Measurements from ENCODE around the gene USP7. TPM values are rescaled to one million over a fixed set of nuclear protein-coding genes. Genes with fewer than 3 reads are reported as not detected.
A peak's percentile ranks its signal among the peaks of the same experiment; 100 is the strongest.

USP7 gene
- total and polyA plus RNA-seq, 10 of the 15 experiments (the other 5 are each of a cell fraction or from before 2014, with no cell fraction given) = 16.2 to 133 (median 60.5) TPM

DNA sequence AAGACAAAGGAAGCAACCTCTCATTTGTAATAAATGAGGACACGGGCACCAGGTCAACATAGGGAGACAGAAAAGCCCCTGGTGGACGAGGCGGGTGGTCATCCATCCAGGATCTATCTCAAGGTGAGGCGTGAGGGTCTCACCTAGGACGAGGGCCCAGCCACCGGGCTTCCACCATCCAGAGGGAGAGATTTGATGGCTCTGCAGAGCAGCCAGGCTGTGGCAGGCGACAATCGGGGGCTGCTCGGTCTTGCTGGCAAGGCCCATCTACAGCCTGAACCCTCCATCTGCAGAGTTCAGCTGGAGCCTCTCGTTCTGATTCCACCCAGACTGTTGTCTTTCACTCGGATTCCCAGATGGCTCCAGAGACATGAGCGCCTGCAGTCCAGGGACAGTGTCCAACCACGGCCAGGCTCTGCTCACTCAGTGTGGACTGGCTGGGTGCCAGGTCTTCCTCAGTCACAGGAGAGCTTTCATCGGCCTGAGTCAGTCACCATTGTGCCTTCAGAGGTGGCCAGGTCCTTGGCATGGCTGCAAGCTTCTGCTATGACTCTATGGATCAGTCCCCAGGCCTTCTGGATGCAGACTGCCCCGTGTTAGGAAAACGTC is 75.7 kb downstream of the USP7 start:
- SMC1A ChIA-PET (ENCODE audit: uncharacterized antibody, unreplicated experiment) = no interaction called here
- no peak overlapping the region for H3K4me3 ChIP-seq
- no peaks in the 10 kb centered on the region for H3K27me3 ChIP-seq (replicated peaks in 1 of 2; ENCODE audit: control insufficient read depth in 2 of 2, insufficient read depth in 2 of 2, low read length in 1 of 2)
- in situ Hi-C loops (cut with MboI) (no loop called here), intact Hi-C loops (cut with micrococcal nuclease; ENCODE audit: unreplicated experiment) (no loop called here)
- DNase-seq (ENCODE audit: low read depth, low spot score) (no peak), ATAC-seq (no peak), FAIRE-seq (no peak)
- no peak overlapping the region for H3K4me2 ChIP-seq (ENCODE audit: control insufficient read depth, insufficient read depth)
- RAD21 ChIA-PET (ENCODE audit: unreplicated experiment) = no interaction called here
- no peak overlapping the region for H3K9ac ChIP-seq (ENCODE audit: control insufficient read depth, insufficient read depth, low read length)
- no peaks in the 10 kb centered on the region for H4K20me1 ChIP-seq (ENCODE audit: control insufficient read depth, insufficient read depth)
- H3K36me3 ChIP-seq (ENCODE audit: control insufficient read depth in 2 of 2, insufficient read depth in 2 of 2, low read length in 1 of 2) = peaks cover 11 to 25% of the 10 kb centered on the region in 2 experiments
- BruUV-seq (replicated peaks) = no TSS peak
- POLR2A ChIA-PET = no interaction called here
- TF ChIP-seq, protein P1, sequence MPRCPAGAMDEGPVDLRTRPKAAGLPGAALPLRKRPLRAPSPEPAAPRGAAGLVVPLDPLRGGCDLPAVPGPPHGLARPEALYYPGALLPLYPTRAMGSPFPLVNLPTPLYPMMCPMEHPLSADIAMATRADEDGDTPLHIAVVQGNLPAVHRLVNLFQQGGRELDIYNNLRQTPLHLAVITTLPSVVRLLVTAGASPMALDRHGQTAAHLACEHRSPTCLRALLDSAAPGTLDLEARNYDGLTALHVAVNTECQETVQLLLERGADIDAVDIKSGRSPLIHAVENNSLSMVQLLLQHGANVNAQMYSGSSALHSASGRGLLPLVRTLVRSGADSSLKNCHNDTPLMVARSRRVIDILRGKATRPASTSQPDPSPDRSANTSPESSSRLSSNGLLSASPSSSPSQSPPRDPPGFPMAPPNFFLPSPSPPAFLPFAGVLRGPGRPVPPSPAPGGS (IDR thresholded peaks at IDR 0.05; ENCODE audit: borderline replicate concordance, insufficient read depth, low read depth, low read length, poor library complexity, severe bottlenecking) = peak; percentile 9
- no peak for TF ChIP-seq STAT1 (conservative IDR thresholded peaks at IDR 0.05)
- peak; percentile 32; the same call in 1 of the 2 replicates for TF ChIP-seq POLR2A (IDR thresholded peaks at IDR 0.05; ENCODE audit: low read depth, low read length)
- peaks cover 3% of the 10 kb centered on the region; the same call in 2 of the 3 replicates for H3K9me3 ChIP-seq (replicated peaks; ENCODE audit: control insufficient read depth, insufficient read depth, low read length)
- no peak overlapping the region for H3K27ac ChIP-seq (ENCODE audit: control insufficient read depth, insufficient read depth)
- CTCF ChIA-PET = interaction anchor here (1.0 kb wide), 1 partner anchor 15 kb away, joined by 3 read pairs; no protein-coding TSS in a partner anchor
- WGBS (ENCODE audit: insufficient coverage, insufficient replicate concordance, low lambda C conversion rate, missing lambda C conversion rate) = 94% methylated on average over 16 of the region's 16 CpGs
- H2AFZ ChIP-seq (ENCODE audit: control insufficient read depth, low read depth, low read length) = no peak overlapping the region
- peaks cover 10% of the 10 kb centered on the region for H3K79me2 ChIP-seq (ENCODE audit: control insufficient read depth, insufficient read depth, low read length)
- peaks cover 30% of the 10 kb centered on the region for H3K4me1 ChIP-seq (ENCODE audit: control insufficient read depth, insufficient read depth, low read length)

DNA sequence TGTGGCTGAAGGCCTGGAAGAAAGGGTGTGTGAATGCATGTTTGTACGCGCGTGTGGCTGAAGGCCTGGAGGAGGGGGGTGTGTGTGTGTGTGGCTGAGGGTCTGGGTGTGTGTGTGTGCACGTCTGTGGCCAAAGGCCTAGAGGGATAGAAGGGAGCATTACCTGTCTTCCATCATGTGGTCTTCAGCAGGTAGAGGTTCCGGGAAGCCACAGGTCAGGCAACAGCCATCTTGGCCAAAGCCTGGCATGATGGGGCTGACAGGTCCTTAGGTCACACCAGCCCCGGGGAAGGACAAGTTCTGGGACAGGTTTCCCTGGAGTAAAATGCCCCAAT is 76.3 kb downstream of the USP7 start:
- ChIA-PET POLR2A (interaction anchor here (0.6 kb wide), 1 partner anchor 49 kb away, joined by 3 read pairs; no protein-coding TSS in a partner anchor), RAD21 (ENCODE audit: unreplicated experiment) (interaction anchor here (1.3 kb wide), 1 partner anchor 247 kb away, joined by 3 read pairs; no protein-coding TSS in a partner anchor), SMC1A (ENCODE audit: uncharacterized antibody, unreplicated experiment) (interaction anchor here (0.6 to 1.5 kb wide), 2 partner anchors 8 to 17 kb away, joined by 3 read pairs; no protein-coding TSS in a partner anchor), CTCF (no interaction called here)
- FAIRE-seq = no peak
- Histone ChIP-seq H3K79me2 (ENCODE audit: control insufficient read depth, insufficient read depth, low read length) (peaks cover 10% of the 10 kb centered on the region), H4K20me1 (ENCODE audit: control insufficient read depth, insufficient read depth) (no peaks in the 10 kb centered on the region), H3K27ac (ENCODE audit: control insufficient read depth, insufficient read depth) (no peak overlapping the region), H3K4me1 (ENCODE audit: control insufficient read depth, insufficient read depth, low read length) (peaks cover 24% of the 10 kb centered on the region), H3K9ac (ENCODE audit: control insufficient read depth, insufficient read depth, low read length) (no peak overlapping the region), H3K27me3 (replicated peaks in 1 of 2; ENCODE audit: control insufficient read depth in 2 of 2, insufficient read depth in 2 of 2, low read length in 1 of 2) (no peaks in the 10 kb centered on the region), H3K36me3 (ENCODE audit: control insufficient read depth in 2 of 2, insufficient read depth in 2 of 2, low read length in 1 of 2) (peaks cover 11 to 25% of the 10 kb centered on the region in 2 experiments), H3K4me2 (ENCODE audit: control insufficient read depth, insufficient read depth) (no peak overlapping the region), H3K4me3 (no peak overlapping the region), H3K9me3 (replicated peaks; ENCODE audit: control insufficient read depth, insufficient read depth, low read length) (peaks cover 3% of the 10 kb centered on the region; the same call in 2 of the 3 replicates), H2AFZ (ENCODE audit: control insufficient read depth, low read depth, low read length) (no peak overlapping the region)
- ATAC-seq = no peak
- BruUV-seq (replicated peaks) = no TSS peak
- DNase-seq (ENCODE audit: low read depth, low spot score) = no peak
- in situ Hi-C loops (cut with MboI) (no loop called here), intact Hi-C loops (cut with micrococcal nuclease; ENCODE audit: unreplicated experiment) (no loop called here)
- WGBS (ENCODE audit: insufficient coverage, insufficient replicate concordance, low lambda C conversion rate, missing lambda C conversion rate) = 95% methylated on average over 6 of the region's 6 CpGs
- TF ChIP-seq POLR2AphosphoS5 (IDR thresholded peaks at IDR 0.05; ENCODE audit: low read length) = 0 out of 2 replicates have a peak, but pooled peaks have one; percentile 38
- 0 out of 2 replicates have a peak, but pooled peaks have one; percentile 33 for TF ChIP-seq HDGF (IDR thresholded peaks at IDR 0.05)
- no peak for TF ChIP-seq WRNIP1 (IDR thresholded peaks at IDR 0.05; ENCODE audit: borderline replicate concordance, low read depth, low read length)

Data from GM12878 (cell line).